K562 (cell line): ENCODE measurements around the gene POLRMT. TPM values are rescaled to one million over a fixed set of nuclear protein-coding genes. Genes with fewer than 3 reads are reported as not detected.
A peak's percentile ranks its signal among the peaks of the same experiment; 100 is the strongest.

Experiments
- ATAC-seq: fragments of 200-7000 bp; cut with Tn5 transposase; 3 replicates; pipeline ENCODE4 v1.9.1; 2020; ENCODE audit warnings: moderate library complexity
- BruUV-seq: library from RNA; stranded (reverse); fragments of 400-500 nt; replicated peaks from 2 replicates; lab custom pipeline; 2021; lab: Mats Ljungman, UMichigan
- CTCF ChIA-PET: fragments of 300-600 bp; formaldehyde crosslinking; extraction: SDS; loops from one replicate; lab custom pipeline; 2021; ENCODE audit warnings: low intra/inter-chr PET ratio; lab: Yijun Ruan, JAX
- POLR2A ChIA-PET: fragments of 300-600, 350-650 bp; sonication (Branson Sonifier 250); formaldehyde crosslinking; extraction: SDS; loops from one replicate; lab custom pipeline; 2021; ENCODE audit warnings: antibody characterized with exemption, inconsistent platforms; lab: Yijun Ruan, JAX
- DNase-seq, 4 experiments: peaks; one replicate each; pipeline versions ENCODE4 v3.0.0 to v3.0.0-alpha.2; 2011 to 2018; ENCODE audit warnings: low spot score in 3 of 4, mixed read lengths in 3 of 4; ENCODE audit errors: extremely low read depth in 1 of 4
- FAIRE-seq: peaks from 2 replicates; lab custom pipeline; 2011; peaks lifted over from hg19 to GRCh38; lab: Jason Lieb, UNC
- H2AFZ ChIP-seq: 2 replicates; pipeline ENCODE4 v1.6.0; 2011; ENCODE audit warnings: low read depth, low read length, control low read depth, inconsistent platforms
- H3K27ac ChIP-seq: fragments of 200-600 bp; 3 replicates; pipeline ENCODE4 v1.8.0; 2011; ENCODE audit warnings: low read depth, mild to moderate bottlenecking, control low read depth, inconsistent platforms, low read length, moderate library complexity, mixed read lengths; ENCODE audit errors: extremely low read depth
- H3K27me3 ChIP-seq, 2 experiments: fragments of 300-600 bp in 1 of 2; 2 replicates in 1 of 2; 3 replicates in 1 of 2; pipeline versions ENCODE4 v1.6.0 to v1.8.0; 2011; ENCODE audit warnings: inconsistent platforms in 2 of 2, low read length in 2 of 2, mild to moderate bottlenecking in 1 of 2, mixed read lengths in 1 of 2, moderate library complexity in 1 of 2; ENCODE audit not compliant: control insufficient read depth in 2 of 2, insufficient read depth in 2 of 2
- H3K36me3 ChIP-seq: fragments of 300-600 bp; 3 replicates; pipeline ENCODE4 v1.8.0; 2011; ENCODE audit warnings: mild to moderate bottlenecking, low read length, inconsistent platforms; ENCODE audit not compliant: control insufficient read depth, insufficient read depth
- H3K4me1 ChIP-seq, 2 experiments: fragments of 200-600 bp in 1 of 2; replicated peaks in 1 of 2; 2 replicates in 1 of 2; 3 replicates in 1 of 2; pipeline versions ENCODE4 v1.5.1 to v1.8.0; 2011; ENCODE audit warnings: inconsistent platforms in 2 of 2, low read length in 2 of 2, mild to moderate bottlenecking in 1 of 2, mixed read lengths in 1 of 2, moderate library complexity in 1 of 2; ENCODE audit not compliant: control insufficient read depth in 2 of 2, insufficient read depth in 2 of 2
- H3K4me2 ChIP-seq: 2 replicates; pipeline ENCODE4 v1.6.1; 2011; ENCODE audit warnings: low read length, control low read depth, inconsistent platforms, mixed read lengths; ENCODE audit not compliant: insufficient read depth
- H3K4me3 ChIP-seq: fragments of 200-600 bp; sonication (generic), shearing (Covaris generic); 2 replicates; pipeline ENCODE4 v1.5.1; 2016; ENCODE audit warnings: control low read depth, inconsistent platforms
- H3K79me2 ChIP-seq: fragments of 200-600 bp; 3 replicates; pipeline ENCODE4 v1.8.0; 2011; ENCODE audit warnings: low read length, inconsistent platforms; ENCODE audit not compliant: control insufficient read depth, insufficient read depth
- H3K9ac ChIP-seq, 2 experiments: 2 replicates each; pipeline versions ENCODE4 v1.6.0 to v1.6.1; 2011; ENCODE audit warnings: low read depth in 2 of 2, low read length in 2 of 2, control low read depth in 1 of 2, inconsistent platforms in 1 of 2, mild to moderate bottlenecking in 1 of 2, mixed read lengths in 1 of 2; ENCODE audit not compliant: insufficient read depth in 1 of 2
- H3K9me1 ChIP-seq: one replicate; pipeline ENCODE4 v1.6.0; 2011; ENCODE audit warnings: inconsistent platforms, mild to moderate bottlenecking, low read length, moderate library complexity; ENCODE audit not compliant: control insufficient read depth, insufficient read depth
- H3K9me3 ChIP-seq: replicated peaks from 2 replicates; pipeline ENCODE4 v1.5.1; 2011; ENCODE audit warnings: low read depth, low read length, inconsistent platforms; ENCODE audit not compliant: control insufficient read depth, insufficient read depth
- H4K20me1 ChIP-seq: replicated peaks from 2 replicates; pipeline ENCODE4 v1.6.1; 2011; ENCODE audit warnings: low read length, inconsistent platforms, mixed read lengths; ENCODE audit not compliant: control insufficient read depth, insufficient read depth
- CC2D1A ChIP-seq: fragments of 450-650 bp; IDR thresholded peaks from 2 replicates; pipeline ENCODE4 v1.6.1; 2017; ENCODE audit warnings: mild to moderate bottlenecking
- DIDO1 ChIP-seq: fragments of 450-650 bp; IDR thresholded peaks from 2 replicates; pipeline ENCODE4 v1.6.1; 2016; ENCODE audit warnings: low read depth, missing biosample characterization, missing genetic modification characterization
- DNMT1 ChIP-seq: fragments of 450-650 bp; IDR thresholded peaks from 2 replicates; pipeline ENCODE4 v1.6.1; 2016; ENCODE audit warnings: antibody characterized with exemption, mild to moderate bottlenecking
- FOXK1 ChIP-seq: sonication (generic); formaldehyde crosslinking; IDR thresholded peaks from 2 replicates; pipeline ENCODE4 v1.8.0; 2022; ENCODE audit warnings: missing genetic modification reagents, mild to moderate bottlenecking, borderline replicate concordance
- MEF2D ChIP-seq: conservative IDR thresholded peaks from 2 replicates; pipeline ENCODE4 v1.6.1; 2016; ENCODE audit warnings: low read depth, missing genetic modification characterization, missing compliant biosample characterization
- MIER1 ChIP-seq: fragments of 450-650 bp; IDR thresholded peaks from 2 replicates; pipeline ENCODE4 v1.6.1; 2016; ENCODE audit warnings: antibody characterized with exemption, mild to moderate bottlenecking, low read depth
- MTF1 ChIP-seq: fragments of 250-450 bp; sonication (Bioruptor Pico); IDR thresholded peaks from 2 replicates; pipeline ENCODE4 v1.9.0; 2021; ENCODE audit warnings: moderate library complexity, mild to moderate bottlenecking, inconsistent platforms, borderline replicate concordance
- POLR3A ChIP-seq: IDR thresholded peaks from 2 replicates; pipeline ENCODE4 v1.6.1; 2011; ENCODE audit warnings: borderline replicate concordance, mild to moderate bottlenecking, moderate library complexity; ENCODE audit not compliant: insufficient read length, insufficient read depth; ENCODE audit errors: extremely low read depth
- SNRNP70 ChIP-seq: fragments of 200-400 bp; formaldehyde crosslinking; optimal IDR thresholded peaks from 2 replicates; pipeline ENCODE3; 2017; ENCODE audit warnings: low read depth, low read length
- STAG1 ChIP-seq: sonication (generic); formaldehyde crosslinking; IDR thresholded peaks from 2 replicates; pipeline ENCODE4 v1.5.0; 2020; ENCODE audit warnings: missing genetic modification reagents, borderline replicate concordance
- TAF15 ChIP-seq: fragments of 200-400 bp; formaldehyde crosslinking; IDR thresholded peaks from 2 replicates; pipeline ENCODE4 v1.6.1; 2017; ENCODE audit warnings: mild to moderate bottlenecking, low read depth, low read length, moderate library complexity
- TBP ChIP-seq: optimal IDR thresholded peaks from 2 replicates; pipeline ENCODE3; 2011; ENCODE audit warnings: low read depth, low read length, improper control_type of control experiment
- THAP7 ChIP-seq: fragments of 250-450 bp; sonication (Bioruptor Pico); IDR thresholded peaks from 2 replicates; pipeline ENCODE4 v1.5.0; 2021
- YY1 ChIP-seq, 3 experiments: IDR thresholded peaks; 2 replicates each; pipeline ENCODE4 v1.6.1; 2011; ENCODE audit warnings: low read length in 2 of 3, mild to moderate bottlenecking in 2 of 3, moderate library complexity in 2 of 3, borderline replicate concordance in 1 of 3, control low read depth in 1 of 3, low read depth in 1 of 3; ENCODE audit not compliant: insufficient read depth in 3 of 3, insufficient replicate concordance in 2 of 3, control insufficient read depth in 1 of 3, insufficient read length in 1 of 3; ENCODE audit errors: extremely low read depth in 1 of 3
- ZBTB34 ChIP-seq: fragments of 250-450 bp; sonication (Bioruptor Pico); IDR thresholded peaks from 2 replicates; pipeline ENCODE4 v1.8.0; 2021; ENCODE audit warnings: mild to moderate bottlenecking, moderate library complexity
- ZBTB49 ChIP-seq: sonication (generic); formaldehyde crosslinking; IDR thresholded peaks from 2 replicates; pipeline ENCODE4 v1.8.0; 2022; ENCODE audit warnings: missing genetic modification reagents, mild to moderate bottlenecking, borderline replicate concordance
- ZC3H11A ChIP-seq: IDR thresholded peaks from 2 replicates; pipeline ENCODE4 v1.6.1; 2012; ENCODE audit warnings: low read depth, low read length, improper control_type of control experiment
- ZFPM2 ChIP-seq: fragments of 250-450 bp; sonication (Bioruptor Pico); IDR thresholded peaks from 2 replicates; pipeline ENCODE4 v1.5.1; 2022; ENCODE audit warnings: mild to moderate bottlenecking
- WGBS: fragments of 100-300 bp; shearing (Covaris generic); methylation state at CpG from one replicate; pipeline ENCODE4 v1.1.6; 2016; ENCODE audit warnings: low coverage, mixed read lengths; ENCODE audit not compliant: insufficient coverage; ENCODE audit errors: missing lambda C conversion rate; 5-methylcytosine and 5-hydroxymethylcytosine counted together
- in situ Hi-C: fragments of 300-500 bp; cut with MboI; formaldehyde crosslinking; loops from 4 replicates; pipeline ENCODE4 v1.15.0; 2018; ENCODE audit warnings: inconsistent platforms, mixed read lengths
- intact Hi-C: fragments of 100-400 bp; cut with micrococcal nuclease; formaldehyde crosslinking; loops from 2 replicates; pipeline ENCODE4 v1.14.2; 2022
- polyA plus RNA-seq, 8 experiments: library from polyadenylated mRNA; depleted of rRNA in 4 of 8; stranded (reverse) in 5 of 8; unstranded in 3 of 8; fragments of >200 nt; fragmentation: Nextera tagmentation in 2 of 8; fragmentation: Illumina TruSeq in 1 of 8; extraction: Ambion mirVana in 2 of 8; extraction: Trizol in 1 of 8; gene quantifications; 2 replicates each; pipeline versions ENCODE4 v1.2.1 to v1.2.3, GENCODE V29; 2011 to 2014; ENCODE audit warnings: inconsistent platforms in 1 of 8, missing spikeins in 1 of 8
- total RNA-seq, 7 experiments: library from RNA; depleted of rRNA in 6 of 7; stranded (reverse); fragments of >200 nt in 6 of 7; fragmentation: Illumina TruSeq in 2 of 7; extraction: Trizol in 2 of 7; gene quantifications; 2 replicates each; pipeline versions ENCODE4 v1.2.1 to v1.2.3, GENCODE V29; 2011 to 2021; ENCODE audit warnings: low replicate concordance in 1 of 7

POLRMT gene
- total and polyA plus RNA-seq, 9 of the 15 experiments (the other 6 are each of a cell fraction or from before 2014, with no cell fraction given), result 30.3 to 144 (median 68.0) TPM

DNA sequence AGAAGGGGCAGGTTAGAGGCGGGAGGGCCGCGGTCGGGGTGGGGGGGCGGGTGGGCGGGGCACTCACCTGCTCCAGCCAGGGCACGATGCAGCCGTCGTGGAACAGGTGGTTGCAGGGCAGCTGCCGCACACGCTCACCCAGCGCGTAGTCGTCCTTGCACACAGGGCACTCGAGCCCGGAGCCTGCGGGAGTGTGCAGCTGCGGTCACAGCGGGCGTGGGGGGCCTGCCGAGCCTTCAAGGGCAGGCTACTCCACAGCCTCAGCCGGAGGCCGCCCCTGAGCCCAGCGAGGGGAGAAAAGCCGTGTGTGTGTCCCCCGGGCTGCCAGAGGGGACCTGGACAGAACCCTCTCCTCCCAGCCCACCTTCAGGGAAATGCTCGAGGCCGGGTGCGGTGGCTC is 15.0 kb upstream of the POLRMT start:
- POLR2A ChIA-PET, result interaction anchor here (0.6 to 1.6 kb wide), 3 partner anchors 9 to 13 kb away, joined by 3 to 4 read pairs (median 4); no protein-coding TSS in a partner anchor
- Histone ChIP-seq H3K4me2 (no peak overlapping the region), H4K20me1 (peaks cover under 1% of the 10 kb centered on the region; the same call in 1 of the 2 replicates), H3K27ac (no peak overlapping the region), H3K27me3 (no peaks in the 10 kb centered on the region), H3K4me3 (no peak overlapping the region), H3K36me3 (peaks cover 81% of the 10 kb centered on the region; the same call in 2 of the 3 replicates), H3K9me3 (no peaks in the 10 kb centered on the region), H3K4me1 (peaks cover 0 to 32% of the 10 kb centered on the region in 2 experiments; a peak in 2 of 5 replicates), H3K9ac (no peak overlapping the region), H3K79me2 (peaks cover 14% of the 10 kb centered on the region), H3K9me1 (no peaks in the 10 kb centered on the region), H2AFZ (no peak overlapping the region)
- no TSS peak for BruUV-seq
- intact Hi-C loops, result no loop called here
- FAIRE-seq (no peak), DNase-seq (peak in 1 of 4 experiments; percentile 30), ATAC-seq (no peak)
- in situ Hi-C loops, result no loop called here
- WGBS, result 100% methylated on average over 20 of the region's 29 CpGs
- CTCF ChIA-PET, result no interaction called here
- TF ChIP-seq ZFPM2 (CRISPR knock-in tag) (no peak), MTF1 (CRISPR knock-in tag) (no peak), FOXK1 (CRISPR knock-in tag) (no peak), DNMT1 (no peak), TAF15 (no peak), POLR3A (no peak), MEF2D (no peak), ZBTB34 (CRISPR knock-in tag) (no peak), MIER1 (no peak), ZC3H11A (no peak), DIDO1 (no peak), SNRNP70 (no peak), YY1 (IDR thresholded peaks at IDR 0.05; ENCODE audit: borderline replicate concordance in 1 of 3, control insufficient read depth in 1 of 3, extremely low read depth in 1 of 3, insufficient read depth in 3 of 3, insufficient read length in 1 of 3, insufficient replicate concordance in 2 of 3, low read depth in 1 of 3, low read length in 2 of 3) (no peak), TBP (no peak), STAG1 (no peak), CC2D1A (no peak), THAP7 (no peak), ZBTB49 (CRISPR knock-in tag) (no peak)
